SK-N-MC (cell line): ENCODE results near the gene ZNF462.

Source experiments
- EZH2 ChIP-seq: fragments of 200-600 bp; sonication (generic); IDR thresholded peaks from one replicate; pipeline ENCODE4 v1.6.1; 2017; ENCODE audit warnings: antibody characterized with exemption
- FOXP2 ChIP-seq: optimal IDR thresholded peaks from 2 replicates; pipeline ENCODE3; 2011; ENCODE audit warnings: mild to moderate bottlenecking, moderate library complexity; ENCODE audit not compliant: insufficient read depth; ENCODE audit errors: extremely low read length, control extremely low read depth
- POLR2AphosphoS5 ChIP-seq: IDR thresholded peaks from 2 replicates; pipeline ENCODE4 v1.6.1; 2012; ENCODE audit warnings: mild to moderate bottlenecking, low read depth, low read length, borderline replicate concordance

GRCh38 chr9:106932675-106933074 is 69.7 kb downstream of the ZNF462 start:
- no peak for TF ChIP-seq POLR2AphosphoS5
- no peak for TF ChIP-seq EZH2
- TF ChIP-seq FOXP2, result no peak
